ENCODE results near the gene UROS. TPM values are rescaled to one million over a fixed set of nuclear protein-coding genes. Genes with fewer than 3 reads are reported as not detected.
A peak's percentile ranks its signal among the peaks of the same experiment; 100 is the strongest.

Gene UROS
- total RNA-seq, 1 experiment from 2014 or later, result 143 TPM

DNA sequence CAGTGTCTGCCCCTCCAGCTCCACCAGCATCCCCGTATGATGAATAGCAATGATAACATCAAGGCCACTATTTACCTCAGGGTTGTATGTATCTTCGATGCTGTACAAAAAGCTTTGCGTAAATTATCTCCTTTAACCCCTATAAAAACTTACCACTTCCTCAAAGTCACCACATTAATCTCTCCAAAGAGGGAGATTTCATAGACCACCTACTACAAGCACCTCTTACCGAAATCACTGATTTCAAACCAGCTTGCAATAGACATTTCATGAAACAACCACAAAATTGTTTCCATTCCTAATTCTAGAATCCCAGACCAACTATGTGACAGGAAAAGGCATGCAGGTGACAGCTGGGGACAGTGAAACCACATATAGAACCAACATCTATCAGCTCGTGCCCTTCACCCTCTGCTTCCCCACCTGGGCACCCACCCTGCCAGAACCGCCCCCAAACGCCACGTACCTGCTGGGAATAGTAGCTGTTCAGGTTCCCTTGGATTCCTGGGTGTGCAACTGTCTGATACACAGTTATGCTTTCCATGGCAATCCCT, 27.3 kb downstream of the UROS start:
- DNase-seq (ENCODE audit: low spot score), result no peak
- in situ Hi-C loops (cut with HindIII; ENCODE audit: low sequenced_read_pairs), result no loop called here

DNA sequence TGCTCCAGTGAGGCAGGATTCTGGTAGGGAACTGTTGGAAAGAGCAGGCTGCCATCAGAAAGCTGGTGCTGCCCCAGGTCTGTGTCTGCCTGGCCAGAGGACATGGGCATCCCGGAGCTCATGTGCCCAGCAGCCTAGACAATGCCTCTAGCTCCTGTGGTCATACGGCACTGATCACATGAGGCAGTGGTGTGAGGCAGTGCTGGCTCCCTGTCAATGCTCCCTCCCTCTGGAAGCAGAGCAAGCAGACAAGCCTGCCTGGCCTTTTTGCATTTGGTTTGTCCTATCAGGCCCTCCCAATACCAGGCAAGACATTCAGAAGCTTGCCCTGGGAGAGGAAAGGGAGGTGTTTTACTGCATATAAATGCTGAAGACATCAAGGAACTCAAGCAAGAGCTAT, 27.9 kb downstream of the UROS start:
- in situ Hi-C loops (cut with HindIII; ENCODE audit: low sequenced_read_pairs), result no loop called here
- DNase-seq (ENCODE audit: low spot score), result peak; percentile 16

- no peak for DNase-seq (ENCODE audit: low spot score)
- in situ Hi-C loops (cut with HindIII; ENCODE audit: low sequenced_read_pairs), result no loop called here
Measured at GRCh38 chr10:125792342-125793300, 30.4 kb downstream of the UROS start.

GRCh38 chr10:125788156-125789034, 34.7 kb downstream of the UROS start:
- in situ Hi-C loops (cut with HindIII; ENCODE audit: low sequenced_read_pairs), result no loop called here
- DNase-seq (ENCODE audit: low spot score), result no peak

DNA sequence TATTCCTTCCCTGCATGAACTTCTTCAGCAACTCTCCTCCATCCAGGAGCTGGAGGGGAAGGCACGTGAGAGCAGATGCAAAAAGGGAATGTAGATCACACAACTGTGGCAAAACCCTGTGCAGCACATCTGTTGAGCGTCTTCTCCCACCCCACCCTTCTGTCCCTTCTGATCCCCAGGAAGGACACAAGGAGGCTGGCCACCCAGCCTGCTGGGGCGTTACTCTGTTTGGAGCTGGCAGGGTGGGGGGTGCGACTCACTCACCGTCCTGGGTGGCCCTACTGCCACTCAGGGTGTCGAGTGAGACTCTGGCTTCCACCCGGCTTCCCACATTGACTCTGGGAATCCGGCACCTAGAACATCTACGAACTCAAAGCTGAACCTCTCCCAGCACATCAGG, 37.3 kb downstream of the UROS start:
- in situ Hi-C loops (cut with HindIII; ENCODE audit: low sequenced_read_pairs), result no loop called here
- DNase-seq (ENCODE audit: low spot score), result no peak

DNA sequence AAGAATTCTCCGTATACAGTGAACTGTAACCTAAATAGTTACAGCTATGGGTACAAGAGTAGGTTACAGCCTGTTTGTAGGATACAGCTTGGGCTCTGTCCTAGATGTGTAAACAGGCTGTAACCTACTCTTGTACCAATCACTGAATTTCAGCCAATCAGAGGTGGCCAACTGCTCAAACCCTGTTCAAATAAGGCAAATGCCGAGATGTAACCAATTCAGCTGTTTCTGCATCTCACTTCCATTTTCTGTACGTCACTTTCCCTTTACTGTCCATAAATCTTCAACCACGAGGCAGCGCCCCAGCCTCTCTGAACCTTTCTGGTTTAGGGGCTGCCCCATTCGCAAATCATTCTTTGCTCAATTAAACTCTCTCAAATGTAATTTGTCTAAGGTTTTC, 39.1 kb downstream of the UROS start:
- DNase-seq (ENCODE audit: low spot score), result no peak
- in situ Hi-C loops (cut with HindIII; ENCODE audit: low sequenced_read_pairs), result no loop called here

- in situ Hi-C loops (cut with HindIII; ENCODE audit: low sequenced_read_pairs), result no loop called here
- DNase-seq (ENCODE audit: low spot score), result no peak
Measured at GRCh38 chr10:125783408-125783807, 39.6 kb downstream of the UROS start.

DNA sequence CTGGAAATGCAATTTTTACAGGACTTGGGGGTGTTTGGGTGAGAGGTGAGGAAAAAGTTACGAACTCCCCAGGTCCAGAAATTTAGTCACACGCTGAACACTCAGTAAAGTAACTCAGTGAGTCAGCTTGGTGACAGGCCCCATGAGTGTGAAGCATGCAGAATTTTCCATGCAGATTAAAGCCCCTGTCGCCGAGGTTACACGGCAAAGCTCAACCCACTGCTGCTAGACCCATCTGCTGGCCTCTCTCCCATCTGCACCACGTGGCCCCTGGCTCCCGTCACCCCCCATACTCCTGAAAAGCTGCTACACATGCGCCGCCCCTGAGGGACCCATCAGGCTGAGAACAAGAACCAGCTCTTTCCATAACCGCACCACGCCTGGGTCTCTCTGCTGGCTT, 40.4 kb downstream of the UROS start:
- in situ Hi-C loops (cut with HindIII; ENCODE audit: low sequenced_read_pairs), result no loop called here
- no peak for DNase-seq (ENCODE audit: low spot score)

GRCh38 chr10:125782054-125782453, 41.0 kb downstream of the UROS start:
- in situ Hi-C loops (cut with HindIII; ENCODE audit: low sequenced_read_pairs), result no loop called here
- DNase-seq (ENCODE audit: low spot score), result no peak

GRCh38 chr10:125781374-125781773, 41.7 kb downstream of the UROS start:
- in situ Hi-C loops (cut with HindIII; ENCODE audit: low sequenced_read_pairs), result no loop called here
- DNase-seq (ENCODE audit: low spot score), result no peak

DNA sequence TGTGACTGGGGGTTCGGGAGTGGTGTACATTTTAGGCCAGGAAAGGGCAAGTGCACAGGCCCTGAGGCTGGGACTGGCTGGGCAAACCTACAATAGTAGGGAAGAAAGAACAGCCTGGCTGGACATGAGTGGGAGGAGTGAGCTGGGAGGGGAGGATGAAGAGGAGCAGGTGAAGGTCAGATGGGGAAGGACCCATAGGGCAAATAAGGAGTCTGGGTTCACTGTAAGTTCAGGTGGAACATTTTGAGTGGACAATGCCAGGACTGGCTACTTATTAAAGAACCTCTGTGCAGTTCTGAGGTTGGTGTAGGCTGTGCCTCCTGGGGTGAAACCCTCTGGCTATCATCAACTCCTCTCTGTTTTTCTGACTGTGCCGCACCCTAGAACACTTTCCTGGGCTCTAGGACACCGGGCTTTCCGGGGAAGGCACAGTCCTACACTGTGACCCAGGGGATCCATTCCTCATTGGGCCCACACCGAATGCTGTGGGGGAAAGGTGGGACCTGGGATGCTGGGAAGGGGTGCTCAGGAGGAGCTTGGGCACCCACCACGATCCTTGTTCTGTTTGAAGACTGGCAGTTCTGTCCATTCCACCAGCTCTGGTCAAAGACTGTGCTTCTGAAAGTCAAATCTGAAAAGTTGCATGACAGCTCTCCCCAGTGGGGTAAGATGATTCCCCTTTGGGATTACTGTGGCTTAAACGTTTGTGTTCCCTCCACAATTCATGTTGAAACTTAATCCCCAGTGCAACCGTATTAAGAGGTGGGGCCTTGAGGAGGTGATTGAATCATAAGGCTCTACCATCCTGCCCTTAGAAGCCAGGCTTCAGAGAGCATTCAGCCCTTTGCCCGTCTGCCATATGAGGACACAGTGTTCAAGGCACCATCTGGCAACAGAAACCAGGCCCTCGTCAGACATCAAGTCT, 43.4 kb downstream of the UROS start:
- no peak for DNase-seq (ENCODE audit: low spot score)
- in situ Hi-C loops (cut with HindIII; ENCODE audit: low sequenced_read_pairs), result no loop called here

DNA sequence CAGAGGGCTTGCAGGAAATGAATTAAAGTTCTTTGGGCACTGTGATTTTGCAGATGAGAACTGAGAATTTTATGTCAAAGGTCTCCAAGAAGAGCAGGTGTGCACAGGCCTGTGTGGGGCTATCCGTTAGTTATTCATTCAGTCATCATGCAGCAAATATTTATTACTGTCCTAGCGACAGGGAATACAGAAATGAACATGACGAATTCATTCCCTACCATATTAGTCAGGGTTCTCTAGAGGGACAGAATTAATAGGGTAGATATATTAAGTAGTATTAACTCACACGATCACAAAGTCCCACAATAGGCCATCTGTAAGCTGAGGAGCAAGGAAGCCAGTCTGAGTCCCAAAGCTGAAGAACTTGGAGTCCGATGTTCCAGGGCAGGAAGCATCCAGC, 44.5 kb downstream of the UROS start:
- in situ Hi-C loops (cut with HindIII; ENCODE audit: low sequenced_read_pairs), result no loop called here

GRCh38 chr10:125777806-125778205, 45.3 kb downstream of the UROS start:
- no peak for DNase-seq (ENCODE audit: low spot score)
- in situ Hi-C loops (cut with HindIII; ENCODE audit: low sequenced_read_pairs), result no loop called here

More for the DNA sequence above, 44.5 kb downstream of the UROS start:
- DNase-seq (ENCODE audit: low spot score), result no peak

DNA sequence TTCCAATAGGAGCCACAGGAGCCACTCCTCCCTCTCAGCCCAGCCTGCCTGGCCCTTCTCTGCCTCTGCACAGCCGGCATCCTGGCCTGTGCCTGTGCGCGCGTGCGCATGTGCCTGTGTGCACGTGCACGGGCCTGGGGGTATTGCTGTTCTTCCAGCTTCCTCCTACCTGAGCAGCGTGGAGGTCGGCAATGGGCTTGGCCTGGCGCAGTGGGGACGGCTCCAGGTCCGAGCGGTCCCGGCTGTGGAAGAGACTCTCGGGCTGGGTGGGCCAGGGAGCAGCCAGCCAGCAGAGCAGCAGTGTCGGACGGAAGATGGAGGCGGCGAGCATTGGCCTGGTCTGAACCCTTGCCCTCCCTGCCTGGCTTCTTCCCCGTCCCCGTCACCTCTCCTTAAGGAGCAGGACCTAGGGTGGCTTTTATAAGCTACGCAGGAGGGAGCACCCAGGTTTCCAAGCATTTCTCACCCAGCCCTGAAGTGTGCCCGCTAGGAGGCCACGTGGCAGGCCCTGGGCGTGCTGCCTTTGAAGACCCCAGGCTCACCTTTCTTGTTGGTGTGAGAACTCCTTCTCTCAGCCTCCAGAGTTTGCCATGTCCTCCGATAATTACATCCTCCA, 47.5 kb downstream of the UROS start, which contains the start of gene MMP21:
TSS of gene MMP21 (minus strand) at position 331 of the 616 bp plus-strand sequence. CDS start at position 331, 0 bp downstream.
- in situ Hi-C loops (cut with HindIII; ENCODE audit: low sequenced_read_pairs), result no loop called here

DNA sequence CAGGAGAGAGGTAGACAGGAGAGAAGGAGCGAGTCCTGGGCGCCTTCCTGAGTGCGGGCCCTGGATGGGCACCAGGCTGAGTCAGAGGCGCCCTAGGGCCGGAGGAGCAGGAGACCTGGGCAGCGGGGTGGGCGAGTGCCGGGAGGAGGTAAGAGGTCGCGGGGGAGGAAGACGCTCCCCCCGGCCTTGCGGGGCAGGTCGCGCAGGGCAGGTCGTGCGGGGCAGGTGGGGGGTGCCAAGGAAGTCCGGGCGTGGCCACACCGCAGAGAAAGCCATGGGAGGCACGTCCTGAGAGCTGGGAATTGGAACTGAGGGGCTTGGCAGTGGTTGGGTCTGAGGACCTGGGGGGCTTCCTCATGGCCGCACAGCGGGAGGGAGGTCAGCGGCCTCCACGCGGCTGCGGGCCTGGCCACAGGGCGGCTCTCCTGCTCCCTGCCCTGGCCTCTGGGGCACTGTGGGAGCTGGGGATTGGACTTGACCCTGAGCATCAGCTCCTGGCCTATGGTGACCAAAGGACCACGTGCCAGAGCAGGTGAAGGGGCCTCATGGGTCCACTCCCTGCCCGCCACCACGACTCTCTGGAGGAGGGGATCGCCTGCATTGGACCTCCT, 48.4 kb downstream of the UROS start:
- in situ Hi-C loops (cut with HindIII; ENCODE audit: low sequenced_read_pairs), result no loop called here
- no peak for DNase-seq (ENCODE audit: low spot score)

More for the DNA sequence above, 47.5 kb downstream of the UROS start, which contains the start of gene MMP21:
- DNase-seq (ENCODE audit: low spot score), result no peak

GRCh38 chr10:125773687-125774543, 49.1 kb downstream of the UROS start:
- in situ Hi-C loops (cut with HindIII; ENCODE audit: low sequenced_read_pairs), result no loop called here
- no peak for DNase-seq (ENCODE audit: low spot score)

DNA sequence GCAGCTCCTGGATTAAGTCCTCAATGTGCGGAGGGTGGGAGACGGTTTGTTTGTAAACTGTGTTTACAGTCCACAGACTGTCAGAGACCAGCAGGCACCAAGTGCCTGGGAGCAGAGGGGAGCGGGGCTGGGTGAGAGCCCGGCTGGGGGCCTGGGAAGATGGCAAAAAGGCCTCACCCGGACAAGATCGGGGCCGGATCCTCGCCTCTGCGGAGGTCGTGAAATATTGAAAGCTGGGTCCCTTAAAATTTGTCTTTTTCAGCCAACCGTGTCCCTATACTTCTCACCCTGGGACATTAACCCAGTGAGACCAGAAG, 50.2 kb downstream of the UROS start:
- in situ Hi-C loops (cut with HindIII; ENCODE audit: low sequenced_read_pairs), result no loop called here
- DNase-seq (ENCODE audit: low spot score), result no peak

Data from G401 (cell line).